ENCODE results near the gene PDCD2L. TPM values are rescaled to one million over a fixed set of nuclear protein-coding genes. Genes with fewer than 3 reads are reported as not detected.
A peak's percentile ranks its signal among the peaks of the same experiment; 100 is the strongest.

PDCD2L gene
- total RNA-seq, 1 donor from 2014 or later: 50.8 TPM

DNA sequence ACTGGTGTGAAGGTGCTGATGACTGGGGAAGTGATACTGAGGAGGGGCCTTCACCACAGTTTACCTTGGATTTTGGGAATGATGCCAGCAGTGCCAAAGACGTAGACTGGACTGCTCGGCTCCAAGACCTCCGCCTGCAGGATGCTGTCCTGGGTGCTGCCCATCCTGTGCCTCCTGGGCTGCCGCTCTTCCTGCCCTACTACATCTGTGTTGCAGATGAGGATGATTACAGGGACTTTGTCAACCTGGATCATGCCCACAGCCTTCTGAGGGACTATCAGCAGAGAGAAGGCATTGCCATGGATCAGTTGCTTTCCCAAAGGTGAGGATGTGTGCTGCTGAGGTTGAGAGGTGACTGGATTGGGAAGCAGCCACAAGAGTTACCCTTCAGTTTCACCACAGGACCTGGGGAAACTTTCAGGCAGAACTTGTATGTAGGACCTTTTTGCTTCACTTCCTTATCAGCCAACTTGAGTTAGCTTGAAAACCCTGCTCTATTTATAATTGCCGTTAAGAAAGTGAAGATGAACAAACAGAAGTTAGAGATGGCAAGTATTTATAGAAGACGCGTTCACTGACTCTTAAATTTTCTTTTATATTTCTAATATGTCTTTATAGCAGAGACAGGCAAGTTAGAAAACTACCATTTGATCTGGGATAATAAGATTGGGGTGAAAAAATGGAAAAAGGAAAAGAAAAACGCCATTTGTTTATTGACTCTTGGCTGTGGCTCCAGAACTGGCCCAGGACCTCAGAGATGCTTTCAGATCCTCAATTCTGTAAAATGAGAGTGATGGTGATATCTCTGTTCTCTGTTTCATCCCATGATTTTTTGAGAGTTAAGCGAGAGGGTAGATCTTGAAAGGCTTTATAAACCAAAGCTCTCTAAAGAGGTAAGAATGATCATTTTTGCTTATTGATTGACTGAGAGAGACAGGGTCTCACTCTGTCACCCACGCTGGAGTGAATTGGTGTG is 5.3 kb downstream of the PDCD2L start:
- no peak overlapping the region for H3K27ac Mint-ChIP-seq
- no peaks in the 10 kb centered on the region for H3K9me3 Mint-ChIP-seq
- intact Hi-C loops (cut with micrococcal nuclease): no loop called here
- peaks cover 2% of the 10 kb centered on the region for H3K4me1 Mint-ChIP-seq
- H3K36me3 Mint-ChIP-seq (ENCODE audit: low read depth): peaks cover 34% of the 10 kb centered on the region
- H3K27me3 Mint-ChIP-seq: no peaks in the 10 kb centered on the region
- H3K4me3 Mint-ChIP-seq: no peak overlapping the region
- no peak for DNase-seq

DNA sequence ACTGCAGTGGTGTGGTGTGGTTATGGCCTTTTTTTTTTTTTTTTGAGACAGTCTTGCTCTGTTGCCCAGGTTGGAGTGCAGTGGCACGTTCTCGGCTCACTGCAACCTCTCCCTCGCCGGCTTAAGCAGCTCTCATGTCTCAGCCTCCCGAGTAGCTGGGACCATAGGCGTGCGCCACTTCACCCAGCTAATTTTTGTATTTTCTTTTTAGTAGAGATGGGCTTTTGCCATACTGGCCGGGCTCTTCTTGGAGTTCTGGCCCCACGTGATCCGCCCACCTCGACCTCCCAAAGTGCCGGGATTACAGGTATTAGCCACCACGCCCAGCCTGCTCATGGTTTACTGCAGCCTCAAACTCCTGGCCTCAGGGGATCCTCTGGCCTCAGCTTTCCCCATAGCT is 7.0 kb downstream of the PDCD2L start:
- H3K27ac Mint-ChIP-seq: no peak overlapping the region
- H3K27me3 Mint-ChIP-seq: no peaks in the 10 kb centered on the region
- H3K36me3 Mint-ChIP-seq (ENCODE audit: low read depth): peaks cover 39% of the 10 kb centered on the region
- intact Hi-C loops (cut with micrococcal nuclease): no loop called here
- no peak overlapping the region for H3K4me3 Mint-ChIP-seq
- H3K9me3 Mint-ChIP-seq: no peaks in the 10 kb centered on the region
- DNase-seq: no peak
- H3K4me1 Mint-ChIP-seq: no peaks in the 10 kb centered on the region

DNA sequence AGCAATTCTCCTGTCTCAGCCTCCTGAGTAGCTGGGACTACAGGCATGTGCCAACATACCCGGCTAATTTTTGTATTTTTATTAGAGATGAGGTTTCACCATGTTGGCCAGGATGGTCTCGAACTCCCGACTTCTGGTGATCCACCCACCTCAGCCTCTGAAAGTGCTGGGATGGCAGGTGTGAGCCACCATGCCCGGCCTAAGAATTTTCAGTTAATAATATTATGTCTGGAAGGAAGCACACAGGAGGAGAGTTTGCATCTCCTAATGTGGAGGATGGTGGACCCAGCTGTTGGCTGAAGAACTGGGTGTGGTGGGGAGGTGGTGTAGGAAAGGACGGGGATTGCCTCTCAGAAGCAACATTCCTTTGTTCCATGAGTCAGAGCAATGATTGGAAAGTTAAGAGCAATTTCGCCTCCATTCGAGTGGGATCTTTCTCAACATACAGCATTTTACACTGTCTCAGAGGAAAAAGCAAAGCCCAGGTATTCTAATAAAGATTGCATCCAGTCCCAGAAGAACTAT is 11.9 kb downstream of the PDCD2L start:
- Mint-ChIP-seq H3K4me1 (peaks cover 10% of the 10 kb centered on the region), H3K4me3 (no peak overlapping the region), H3K9me3 (no peaks in the 10 kb centered on the region), H3K27ac (no peak overlapping the region), H3K27me3 (no peaks in the 10 kb centered on the region), H3K36me3 (ENCODE audit: low read depth) (peaks cover 37% of the 10 kb centered on the region)
- no peak for DNase-seq
- intact Hi-C loops (cut with micrococcal nuclease): no loop called here

DNA sequence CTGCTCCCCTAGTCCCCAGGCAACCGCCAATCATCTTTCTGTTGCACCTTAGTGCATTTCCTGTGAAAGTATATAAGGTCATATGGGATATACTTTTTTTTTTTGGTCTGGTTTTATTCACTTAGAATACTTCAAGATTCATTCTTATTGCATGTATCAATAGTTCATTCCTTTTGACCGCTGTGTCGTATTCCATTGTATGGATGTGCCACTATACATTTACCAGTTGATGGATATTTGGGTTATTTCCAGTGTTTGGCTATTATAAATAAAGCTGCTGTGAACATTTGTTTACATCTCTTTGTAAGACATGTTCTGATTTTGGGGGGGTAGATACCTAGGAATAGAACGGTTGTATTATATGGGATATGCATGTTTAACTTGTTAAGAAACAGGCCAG is 14.1 kb downstream of the PDCD2L start:
- Mint-ChIP-seq H3K27ac (no peak overlapping the region), H3K4me3 (no peak overlapping the region), H3K4me1 (peaks cover 10% of the 10 kb centered on the region), H3K27me3 (no peaks in the 10 kb centered on the region), H3K9me3 (no peaks in the 10 kb centered on the region), H3K36me3 (ENCODE audit: low read depth) (peaks cover 44% of the 10 kb centered on the region)
- intact Hi-C loops (cut with micrococcal nuclease): no loop called here
- DNase-seq: no peak

DNA sequence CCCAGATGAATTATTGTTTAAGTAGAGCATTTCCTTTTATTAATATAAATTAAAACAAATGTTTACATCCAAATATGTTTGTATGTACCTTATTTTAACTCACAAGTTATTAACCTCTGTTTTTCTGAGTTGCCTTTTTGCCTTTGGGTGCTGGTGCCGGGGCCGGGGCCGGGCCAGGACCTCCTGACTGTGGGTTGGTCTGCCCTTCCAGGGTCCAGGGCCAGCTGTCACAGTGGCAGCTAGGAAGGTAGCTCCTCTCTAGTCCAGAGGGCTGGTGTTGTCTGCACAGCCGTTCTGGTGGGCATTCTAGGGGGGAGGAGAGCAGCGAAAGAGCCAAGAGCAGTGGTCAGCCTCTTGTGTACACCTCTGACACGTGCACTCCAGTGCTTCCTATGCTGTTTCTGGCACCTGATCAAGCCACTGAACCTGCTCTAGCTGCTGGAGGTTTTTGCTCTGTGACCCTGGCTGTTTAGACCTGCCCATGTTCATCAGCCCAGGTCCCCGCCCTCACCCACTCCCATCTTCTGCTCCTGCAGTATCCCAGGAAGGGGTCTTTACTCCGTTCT is 22.0 kb downstream of the PDCD2L start:
- H3K27ac Mint-ChIP-seq: peak overlapping the region; percentile 27
- no peak overlapping the region for H3K4me3 Mint-ChIP-seq
- peaks cover 28% of the 10 kb centered on the region for H3K36me3 Mint-ChIP-seq (ENCODE audit: low read depth)
- DNase-seq: no peak
- intact Hi-C loops (cut with micrococcal nuclease): no loop called here
- H3K9me3 Mint-ChIP-seq: no peaks in the 10 kb centered on the region
- H3K4me1 Mint-ChIP-seq: peaks cover 18% of the 10 kb centered on the region
- no peaks in the 10 kb centered on the region for H3K27me3 Mint-ChIP-seq

DNA sequence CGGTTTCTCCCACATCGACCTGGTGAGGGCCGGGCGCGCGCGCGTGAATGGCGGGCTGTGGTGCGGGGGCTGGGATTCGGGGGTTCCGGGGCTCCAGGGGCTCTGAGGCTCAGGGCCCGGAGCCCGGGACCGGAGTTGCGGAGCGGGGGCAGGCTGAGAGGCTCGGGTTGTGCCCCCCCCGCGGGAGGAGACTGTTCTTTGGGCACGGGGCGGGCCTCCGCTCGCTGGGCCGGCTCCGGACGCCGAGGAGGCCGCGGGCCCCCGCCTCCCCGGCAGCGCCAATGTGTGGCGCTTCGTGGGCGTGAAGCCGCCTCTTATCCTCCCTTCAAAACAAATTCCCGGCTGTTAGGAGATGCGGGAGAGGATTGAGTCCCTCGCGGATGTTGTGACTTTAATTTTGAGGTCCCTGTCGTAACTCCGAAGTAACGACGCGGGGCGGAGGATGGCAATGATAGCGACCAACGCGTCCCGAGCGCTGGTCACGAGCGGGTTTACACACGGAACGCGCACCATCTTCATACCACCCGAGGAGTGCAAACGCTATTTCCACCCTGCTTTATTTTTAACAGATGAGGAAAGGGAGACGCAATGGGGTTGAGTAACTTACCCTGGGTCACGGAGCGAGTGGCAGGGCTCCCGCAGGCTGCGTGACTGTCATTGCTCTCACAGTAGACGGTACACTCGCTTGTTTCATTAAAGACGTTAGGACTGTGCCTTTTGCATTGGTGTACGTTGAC is 24.5 kb downstream of the PDCD2L start:
- intact Hi-C loops (cut with micrococcal nuclease): loop anchor here (1.0 to 2.0 kb wide), 3 partner anchors 24 to 256 kb away; partner anchors contain the start of genes GPI, LSM14A and PDCD2L
- H3K27me3 Mint-ChIP-seq: no peaks in the 10 kb centered on the region
- DNase-seq: peak; percentile 85
- H3K36me3 Mint-ChIP-seq (ENCODE audit: low read depth): peaks cover 34% of the 10 kb centered on the region
- H3K4me1 Mint-ChIP-seq: peaks cover 28% of the 10 kb centered on the region
- peak overlapping the region; percentile 93 for H3K27ac Mint-ChIP-seq
- peak overlapping the region; percentile 97 for H3K4me3 Mint-ChIP-seq
- H3K9me3 Mint-ChIP-seq: no peaks in the 10 kb centered on the region

DNA sequence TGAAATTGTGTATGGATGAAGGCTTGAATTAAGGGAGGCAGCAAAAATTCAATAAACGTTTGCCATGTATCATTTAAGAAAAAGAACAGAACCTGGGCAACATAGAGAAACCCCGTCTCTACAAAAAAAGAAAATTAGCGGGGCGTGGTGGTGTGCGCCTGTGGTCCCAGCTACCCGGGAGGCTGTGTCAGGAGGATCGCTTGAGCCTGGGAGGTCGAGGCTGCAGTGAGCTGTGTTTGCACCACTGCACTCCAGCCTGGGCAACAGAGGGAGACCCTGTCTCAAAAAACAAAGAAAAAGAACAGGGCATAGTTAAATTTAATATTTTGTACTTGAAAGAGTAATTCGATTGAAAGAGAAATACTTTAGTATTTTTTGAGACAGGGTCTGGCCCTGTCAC is 25.4 kb downstream of the PDCD2L start:
- H3K9me3 Mint-ChIP-seq: no peaks in the 10 kb centered on the region
- peak overlapping the region; percentile 97 for H3K4me3 Mint-ChIP-seq
- intact Hi-C loops (cut with micrococcal nuclease): loop anchor here (2.0 kb wide), 1 partner anchor 65 kb away; the partner anchor contains the start of gene GPI
- no peaks in the 10 kb centered on the region for H3K27me3 Mint-ChIP-seq
- DNase-seq: no peak
- H3K36me3 Mint-ChIP-seq (ENCODE audit: low read depth): peaks cover 39% of the 10 kb centered on the region
- peaks cover 28% of the 10 kb centered on the region for H3K4me1 Mint-ChIP-seq
- H3K27ac Mint-ChIP-seq: peak overlapping the region; percentile 56

DNA sequence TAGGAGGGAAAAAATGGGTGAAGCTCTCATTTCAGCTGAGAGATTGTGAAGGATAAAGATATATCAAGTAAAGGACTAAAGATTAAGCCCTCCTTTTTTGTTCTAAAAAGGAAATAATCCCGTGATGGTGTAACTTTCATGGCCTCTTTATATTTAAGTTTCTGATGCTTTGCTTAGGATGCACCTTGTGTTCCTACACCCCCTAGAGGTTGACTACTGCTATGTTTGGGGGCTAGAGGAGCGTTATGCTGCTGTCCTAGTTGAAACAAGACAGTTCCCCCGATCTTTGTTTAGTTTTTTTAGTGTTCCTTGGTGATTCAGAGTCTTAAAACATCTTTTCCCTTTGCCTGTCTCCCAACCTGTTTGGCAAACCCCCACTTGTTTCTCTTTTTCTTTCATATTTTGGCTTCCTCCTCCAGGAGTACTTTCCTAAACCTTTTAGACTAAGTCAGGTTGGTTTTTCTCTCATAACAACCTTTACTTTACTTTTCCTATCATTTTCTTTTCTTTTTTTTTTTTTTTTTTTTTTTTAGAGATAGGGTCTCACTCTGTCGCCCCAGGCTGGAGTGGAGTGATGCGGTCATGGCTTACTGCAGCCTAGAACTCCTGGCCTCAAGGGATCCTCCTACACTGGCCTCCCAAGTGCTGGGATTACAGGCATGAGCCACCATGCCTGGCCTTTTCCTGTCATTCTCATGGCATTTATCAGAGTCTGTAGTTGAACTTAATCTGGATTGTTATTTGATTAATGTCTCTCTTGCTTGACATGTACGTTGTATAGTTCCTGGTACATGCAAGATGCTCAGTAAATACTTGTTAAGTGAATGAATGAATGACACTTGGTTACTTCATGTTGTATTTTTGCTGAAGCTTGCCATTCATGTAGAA is 26.8 kb downstream of the PDCD2L start:
- Mint-ChIP-seq H3K4me1 (peaks cover 28% of the 10 kb centered on the region), H3K27me3 (no peaks in the 10 kb centered on the region), H3K4me3 (peak overlapping the region; percentile 97), H3K27ac (peak overlapping the region; percentile 47), H3K36me3 (ENCODE audit: low read depth) (peaks cover 48% of the 10 kb centered on the region), H3K9me3 (no peaks in the 10 kb centered on the region)
- DNase-seq: peak; percentile 86
- intact Hi-C loops (cut with micrococcal nuclease): no loop called here

DNA sequence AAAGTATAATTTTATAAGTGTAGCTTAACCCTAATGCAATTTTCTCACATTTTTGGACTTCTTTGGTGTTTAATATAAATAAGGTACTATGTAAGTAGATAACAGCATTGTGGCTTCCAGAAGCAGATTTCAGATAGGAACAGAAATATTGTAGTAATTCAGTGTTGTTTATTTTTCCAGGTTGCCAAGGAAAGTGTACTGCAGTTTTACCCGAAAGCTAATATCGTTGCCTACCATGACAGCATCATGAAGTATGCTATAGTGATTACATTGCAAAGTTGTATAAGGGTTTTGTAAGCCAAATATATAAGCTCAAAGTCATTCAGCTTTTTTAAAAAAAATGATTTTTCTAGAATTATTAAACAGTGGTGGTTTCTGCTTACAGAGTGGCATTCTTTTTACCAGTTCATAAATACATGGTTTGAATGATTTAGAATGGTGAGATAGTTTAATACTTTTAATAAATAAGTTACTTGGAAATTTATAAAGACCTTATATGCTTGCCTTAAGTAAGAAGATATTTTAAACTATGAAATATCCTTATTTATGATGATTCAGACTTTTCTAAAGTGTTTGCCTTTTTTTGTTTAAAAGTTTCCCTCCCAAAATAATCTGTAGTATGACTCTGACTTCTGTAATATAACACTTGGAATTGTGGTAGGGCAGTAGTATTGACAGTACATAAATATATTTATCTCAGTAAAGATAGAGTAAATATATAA is 27.6 kb downstream of the PDCD2L start:
- intact Hi-C loops (cut with micrococcal nuclease): no loop called here
- Mint-ChIP-seq H3K27me3 (no peaks in the 10 kb centered on the region), H3K4me3 (no peak overlapping the region), H3K9me3 (no peaks in the 10 kb centered on the region), H3K27ac (no peak overlapping the region), H3K4me1 (peaks cover 28% of the 10 kb centered on the region), H3K36me3 (ENCODE audit: low read depth) (peaks cover 55% of the 10 kb centered on the region)
- DNase-seq: no peak

DNA sequence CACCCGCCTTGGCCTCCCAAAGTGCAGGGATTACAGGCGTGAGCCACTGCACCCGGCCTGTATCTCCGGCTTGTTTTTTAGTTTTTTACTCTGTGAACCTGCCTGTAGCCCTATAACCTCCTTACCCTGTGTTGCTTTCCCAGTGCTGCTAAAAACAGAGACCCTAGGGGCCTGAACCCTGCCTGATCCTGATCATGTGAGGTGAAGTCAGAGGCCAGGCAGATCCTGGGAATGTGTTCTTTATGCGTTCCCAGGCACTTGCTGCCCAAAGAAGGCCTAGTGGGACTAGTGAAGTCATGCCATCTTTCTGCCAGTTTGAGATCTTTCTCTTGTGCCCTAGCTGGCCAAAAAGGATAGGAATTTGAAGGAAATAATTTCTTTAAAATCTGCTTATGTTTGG is 28.6 kb downstream of the PDCD2L start:
- H3K4me3 Mint-ChIP-seq: no peak overlapping the region
- no peaks in the 10 kb centered on the region for H3K27me3 Mint-ChIP-seq
- intact Hi-C loops (cut with micrococcal nuclease): no loop called here
- no peaks in the 10 kb centered on the region for H3K9me3 Mint-ChIP-seq
- H3K4me1 Mint-ChIP-seq: peaks cover 26% of the 10 kb centered on the region
- H3K36me3 Mint-ChIP-seq (ENCODE audit: low read depth): peaks cover 61% of the 10 kb centered on the region
- no peak for DNase-seq
- H3K27ac Mint-ChIP-seq: no peak overlapping the region

DNA sequence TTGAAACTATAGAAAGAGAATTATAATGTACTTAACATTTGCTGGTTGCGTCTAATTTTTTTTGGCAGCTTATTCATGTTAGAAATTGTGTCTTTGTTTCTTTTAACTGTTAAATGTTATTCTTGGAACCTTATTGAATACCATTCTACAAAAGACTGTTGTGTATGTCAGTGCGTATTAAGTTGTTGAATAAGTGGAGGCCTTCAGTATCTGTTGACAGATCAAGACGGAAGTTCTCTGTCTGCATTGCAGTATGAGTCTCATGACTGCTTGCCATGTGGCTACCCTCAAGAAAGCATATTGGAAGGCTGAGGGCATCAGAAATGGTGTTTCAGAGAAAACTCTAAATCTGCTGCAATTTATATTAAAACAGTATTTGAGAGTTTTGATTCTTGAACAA is 32.5 kb downstream of the PDCD2L start:
- Mint-ChIP-seq H3K4me1 (peaks cover 10% of the 10 kb centered on the region), H3K27ac (no peak overlapping the region), H3K4me3 (no peak overlapping the region), H3K27me3 (no peaks in the 10 kb centered on the region), H3K9me3 (no peaks in the 10 kb centered on the region), H3K36me3 (ENCODE audit: low read depth) (peaks cover 63% of the 10 kb centered on the region)
- no peak for DNase-seq
- intact Hi-C loops (cut with micrococcal nuclease): no loop called here

DNA sequence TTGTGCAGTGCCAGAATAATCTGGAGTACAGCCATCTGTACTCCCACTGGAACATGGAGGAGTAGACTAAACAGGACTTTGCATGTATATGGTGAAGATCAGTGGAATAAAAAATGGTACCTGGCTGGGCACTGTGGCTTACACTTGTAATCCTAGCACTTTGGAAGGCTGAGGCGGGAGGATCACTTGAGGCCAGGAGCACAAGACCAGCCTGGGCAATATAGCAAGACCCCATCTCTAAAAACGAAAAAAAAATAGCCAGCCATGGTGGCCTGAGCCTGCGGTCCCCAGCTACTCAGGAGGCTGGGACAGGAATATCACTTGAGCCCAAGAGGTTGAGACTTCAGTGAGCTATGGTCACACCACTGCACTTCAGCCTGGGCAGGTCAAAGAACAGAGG is 44.0 kb downstream of the PDCD2L start:
- Mint-ChIP-seq H3K4me1 (peaks cover 7% of the 10 kb centered on the region), H3K27ac (no peak overlapping the region)

More for the DNA sequence above, 44.0 kb downstream of the PDCD2L start:
- H3K4me3 Mint-ChIP-seq: no peak overlapping the region
- no peak for DNase-seq
- H3K27me3 Mint-ChIP-seq: no peaks in the 10 kb centered on the region
- peaks cover 73% of the 10 kb centered on the region for H3K36me3 Mint-ChIP-seq (ENCODE audit: low read depth)
- H3K9me3 Mint-ChIP-seq: no peaks in the 10 kb centered on the region
- intact Hi-C loops (cut with micrococcal nuclease): no loop called here

All from activated CD4-positive, alpha-beta T cell treated with anti-CD3 and anti-CD28 coated beads, Interleukin-2, amount 10 ng/mL, durations not matched to agents 24 days and 14 days (primary cell).